DMS79 (cell line): ENCODE results near the gene PIWIL4.
"Not testable (repeated sequence)": the region's sequence is repeated elsewhere in the genome, so short reads cannot be mapped to it uniquely, and the experiment has no call there.

Source experiments
- DNase-seq: peaks from one replicate; lab custom pipeline; 2025; lab: John Stamatoyannopoulos, UW

PIWIL4 gene

GRCh38 chr11:94549146-94549545 lies 18.0 kb upstream of the PIWIL4 start:
- no peak for DNase-seq

GRCh38 chr11:94550513-94550912 lies 16.7 kb upstream of the PIWIL4 start:
- DNase-seq: no peak

GRCh38 chr11:94553938-94554337 lies 13.2 kb upstream of the PIWIL4 start:
- DNase-seq: peak; percentile 62

GRCh38 chr11:94555752-94556329 lies 11.3 kb upstream of the PIWIL4 start:
- DNase-seq: not testable (repeated sequence)

- DNase-seq: no peak
These were observed 9.7 kb upstream of the PIWIL4 start for GRCh38 chr11:94557421-94557820.

GRCh38 chr11:94557992-94558391 lies 9.2 kb upstream of the PIWIL4 start:
- DNase-seq: no peak

- DNase-seq: no peak
These were observed 8.7 kb upstream of the PIWIL4 start for GRCh38 chr11:94558468-94558867.

- DNase-seq: no peak
These were observed 8.2 kb upstream of the PIWIL4 start for GRCh38 chr11:94558932-94559331.

GRCh38 chr11:94559361-94559760 lies 7.8 kb upstream of the PIWIL4 start:
- DNase-seq: no peak

GRCh38 chr11:94560834-94561233 lies 6.3 kb upstream of the PIWIL4 start:
- no peak for DNase-seq

- DNase-seq: no peak
These were observed 3.9 kb upstream of the PIWIL4 start for GRCh38 chr11:94563176-94563847.

GRCh38 chr11:94563848-94564467 lies 3.2 kb upstream of the PIWIL4 start:
- DNase-seq: no peak

GRCh38 chr11:94568200-94568599 lies 1.0 kb downstream of the PIWIL4 start:
- no peak for DNase-seq

- no peak for DNase-seq
These were observed 1.5 kb downstream of the PIWIL4 start for GRCh38 chr11:94568717-94569116.

- not testable (repeated sequence) for DNase-seq
These were observed 5.8 kb downstream of the PIWIL4 start for GRCh38 chr11:94572975-94573374.

GRCh38 chr11:94574193-94574961 lies 7.2 kb downstream of the PIWIL4 start:
- no peak for DNase-seq

GRCh38 chr11:94576306-94576705 lies 9.1 kb downstream of the PIWIL4 start:
- DNase-seq: no peak

GRCh38 chr11:94577841-94578240 lies 10.7 kb downstream of the PIWIL4 start:
- no peak for DNase-seq

- no peak for DNase-seq
These were observed 14.8 kb downstream of the PIWIL4 start for GRCh38 chr11:94581926-94582325.

- peak; percentile 48 for DNase-seq
These were observed 16.2 kb downstream of the PIWIL4 start for GRCh38 chr11:94583213-94583865.

- no peak for DNase-seq
These were observed 16.8 kb downstream of the PIWIL4 start for GRCh38 chr11:94583866-94584500.

GRCh38 chr11:94584978-94585377 lies 17.8 kb downstream of the PIWIL4 start:
- no peak for DNase-seq
